A673 (cell line): ENCODE measurements around the gene NPTN. TPM values are rescaled to one million over a fixed set of nuclear protein-coding genes. Genes with fewer than 3 reads are reported as not detected.
"Not testable (repeated sequence)": the region's sequence is repeated elsewhere in the genome, so short reads cannot be mapped to it uniquely, and the experiment has no call there.

ENCODE experiments used
- BruUV-seq: library from RNA; stranded (reverse); fragments of 400-500 nt; replicated peaks from 2 replicates; lab custom pipeline; 2021; lab: Mats Ljungman, UMichigan
- CTCF ChIA-PET: fragments of 300-600 bp; sonication (Branson Sonifier 250); formaldehyde crosslinking; loops from one replicate; lab custom pipeline; 2022; ENCODE audit warnings: antibody characterized with exemption; lab: Charles Lee
- POLR2A ChIA-PET: fragments of 300-600 bp; sonication (Branson Sonifier 250); formaldehyde crosslinking; loops from one replicate; lab custom pipeline; 2022; ENCODE audit warnings: antibody characterized with exemption; ENCODE audit not compliant: low non-redundant PET; lab: Charles Lee
- DNase-seq: peaks from one replicate; pipeline ENCODE4 v3.0.0-alpha.2; 2015; ENCODE audit warnings: low spot score
- H3K27ac ChIP-seq: fragments of 200-600 bp; sonication (generic); 2 replicates; pipeline ENCODE4 v1.5.1; 2016; ENCODE audit warnings: mixed run types, low read depth, mild to moderate bottlenecking, mixed read lengths, antibody characterized with exemption, low read length; ENCODE audit not compliant: poor library complexity, severe bottlenecking
- H3K27me3 ChIP-seq: fragments of 200-600 bp; sonication (generic); replicated peaks from 2 replicates; pipeline ENCODE4 v1.6.1; 2017; ENCODE audit warnings: mixed run types, low read depth, mild to moderate bottlenecking, mixed read lengths, antibody characterized with exemption, low read length; ENCODE audit not compliant: insufficient read depth, poor library complexity
- H3K36me3 ChIP-seq: fragments of 200-600 bp; sonication (generic); 2 replicates; pipeline ENCODE4 v1.6.1; 2016; ENCODE audit warnings: mixed run types, mild to moderate bottlenecking, mixed read lengths, antibody characterized with exemption, low read length; ENCODE audit not compliant: insufficient read depth, poor library complexity, severe bottlenecking
- H3K4me1 ChIP-seq: fragments of 200-600 bp; sonication (generic); 2 replicates; pipeline ENCODE4 v1.6.1; 2017; ENCODE audit warnings: mixed run types, mild to moderate bottlenecking, mixed read lengths, antibody characterized with exemption, low read length; ENCODE audit not compliant: insufficient read depth, poor library complexity, severe bottlenecking
- H3K4me3 ChIP-seq: fragments of 200-600 bp; sonication (generic); 2 replicates; pipeline ENCODE4 v1.5.1; 2016; ENCODE audit warnings: low read depth, mixed run types, mild to moderate bottlenecking, mixed read lengths, low read length; ENCODE audit not compliant: poor library complexity, severe bottlenecking
- H3K9me3 ChIP-seq: fragments of 200-600 bp; sonication (generic); 2 replicates; pipeline ENCODE4 v1.6.1; 2016; ENCODE audit warnings: mixed run types, low read depth, mild to moderate bottlenecking, mixed read lengths, antibody characterized with exemption, low read length; ENCODE audit not compliant: poor library complexity, severe bottlenecking
- EZH2 ChIP-seq: fragments of 200-600 bp; sonication (generic); IDR thresholded peaks from 2 replicates; pipeline ENCODE4 v1.6.1; 2017; ENCODE audit warnings: borderline replicate concordance, low read depth, mild to moderate bottlenecking, mixed read lengths, antibody characterized with exemption, low read length; ENCODE audit not compliant: poor library complexity, severe bottlenecking
- intact Hi-C: fragments of 100-400 bp; cut with micrococcal nuclease; formaldehyde crosslinking; loops from one replicate; pipeline ENCODE4 v1.10.0; 2022; ENCODE audit not compliant: unreplicated experiment
- total RNA-seq: library from RNA; stranded (reverse); gene quantifications from 2 replicates; pipeline ENCODE4 v1.2.3, GENCODE V29; 2021
- TF ChIP-seq, protein P1 (sequence below): fragments of 300-800, 200-600 bp; sonication (generic); conservative IDR thresholded peaks from 2 replicates; pipeline ENCODE4 v1.5.1; 2017; ENCODE audit warnings: low read depth, mild to moderate bottlenecking, antibody characterized with exemption, low read length, moderate library complexity, mixed read lengths

Gene NPTN
- total RNA-seq, 1 experiment from 2014 or later = 101 TPM

DNA sequence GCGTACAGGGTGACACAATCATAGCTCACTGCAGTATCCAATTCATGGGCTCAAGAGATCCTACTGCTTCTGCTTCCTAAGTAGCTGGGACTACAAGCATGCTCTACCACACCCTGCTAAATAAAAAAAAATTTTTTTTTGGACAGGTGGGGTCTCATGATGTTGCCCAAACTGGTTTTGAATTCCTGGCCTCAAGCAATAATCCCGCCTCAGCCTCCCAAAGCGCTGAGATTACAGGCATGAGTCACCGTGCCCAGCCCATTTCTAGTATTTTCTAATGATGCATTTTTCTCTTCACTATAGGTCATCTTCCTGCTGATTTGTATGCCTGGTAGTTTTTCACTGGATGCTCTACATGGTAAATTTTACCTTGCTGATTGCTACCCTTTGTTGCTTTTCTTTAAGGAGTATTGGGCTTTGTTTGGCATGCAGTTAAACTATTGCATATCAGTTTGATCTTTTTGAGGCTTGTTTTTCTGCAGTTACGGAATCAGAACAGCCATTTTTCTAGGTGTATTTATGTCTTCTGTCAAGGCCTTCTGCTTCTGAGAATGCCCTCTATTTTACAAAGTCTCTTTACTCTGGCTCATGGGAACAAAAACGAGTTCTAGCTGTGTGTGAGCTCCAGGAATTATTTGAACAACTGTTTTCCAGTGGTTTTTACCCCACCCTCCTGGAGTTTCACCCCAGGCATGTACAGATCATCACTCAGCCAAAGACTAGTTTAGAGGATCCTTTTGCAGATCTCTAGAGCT is 14.2 kb upstream of the NPTN start:
- intact Hi-C loops = no loop called here
- H3K36me3 ChIP-seq = no peaks in the 10 kb centered on the region
- TF ChIP-seq, protein P1, sequence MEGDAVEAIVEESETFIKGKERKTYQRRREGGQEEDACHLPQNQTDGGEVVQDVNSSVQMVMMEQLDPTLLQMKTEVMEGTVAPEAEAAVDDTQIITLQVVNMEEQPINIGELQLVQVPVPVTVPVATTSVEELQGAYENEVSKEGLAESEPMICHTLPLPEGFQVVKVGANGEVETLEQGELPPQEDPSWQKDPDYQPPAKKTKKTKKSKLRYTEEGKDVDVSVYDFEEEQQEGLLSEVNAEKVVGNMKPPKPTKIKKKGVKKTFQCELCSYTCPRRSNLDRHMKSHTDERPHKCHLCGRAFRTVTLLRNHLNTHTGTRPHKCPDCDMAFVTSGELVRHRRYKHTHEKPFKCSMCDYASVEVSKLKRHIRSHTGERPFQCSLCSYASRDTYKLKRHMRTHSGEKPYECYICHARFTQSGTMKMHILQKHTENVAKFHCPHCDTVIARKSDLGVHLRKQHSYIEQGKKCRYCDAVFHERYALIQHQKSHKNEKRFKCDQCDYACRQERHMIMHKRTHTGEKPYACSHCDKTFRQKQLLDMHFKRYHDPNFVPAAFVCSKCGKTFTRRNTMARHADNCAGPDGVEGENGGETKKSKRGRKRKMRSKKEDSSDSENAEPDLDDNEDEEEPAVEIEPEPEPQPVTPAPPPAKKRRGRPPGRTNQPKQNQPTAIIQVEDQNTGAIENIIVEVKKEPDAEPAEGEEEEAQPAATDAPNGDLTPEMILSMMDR = no peak
- no peak for TF ChIP-seq EZH2
- no peaks in the 10 kb centered on the region for H3K27me3 ChIP-seq
- H3K9me3 ChIP-seq = no peaks in the 10 kb centered on the region
- POLR2A ChIA-PET = interaction anchor here (0.9 kb wide), 1 partner anchor 35 kb away, joined by 3 read pairs; no protein-coding TSS in a partner anchor
- no TSS peak for BruUV-seq
- CTCF ChIA-PET = interaction anchor here (0.7 kb wide), 1 partner anchor 31 kb away, joined by 6 read pairs; no protein-coding TSS in a partner anchor
- no peak for DNase-seq
- no peak overlapping the region for H3K27ac ChIP-seq
- no peak overlapping the region for H3K4me3 ChIP-seq
- H3K4me1 ChIP-seq = no peaks in the 10 kb centered on the region

DNA sequence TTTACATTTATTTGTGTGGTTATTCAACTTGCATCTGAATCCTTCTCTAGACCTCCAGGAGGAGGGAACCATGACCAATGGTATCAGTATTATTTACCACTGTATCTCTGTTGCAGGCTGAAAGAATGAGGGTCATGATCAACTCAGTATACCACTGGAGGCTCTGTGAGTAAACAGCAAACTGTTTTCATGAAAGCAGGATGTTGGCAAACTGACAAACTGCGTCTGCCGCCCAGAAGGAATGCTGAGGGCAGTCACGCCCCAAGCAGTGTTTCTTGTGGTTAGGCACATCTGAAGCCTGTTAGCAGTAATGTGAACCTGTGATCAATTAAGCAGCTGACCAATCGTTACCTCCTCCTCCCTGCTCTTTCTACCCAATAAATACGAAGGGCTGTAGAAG is 6.3 kb upstream of the NPTN start:
- H3K4me3 ChIP-seq, H3K9me3 ChIP-seq, H3K27me3 ChIP-seq, intact Hi-C loops, H3K4me1 ChIP-seq, BruUV-seq, CTCF ChIA-PET, H3K27ac ChIP-seq, H3K36me3 ChIP-seq, POLR2A ChIA-PET, DNase-seq: not testable (repeated sequence)

- H3K27me3 ChIP-seq = no peaks in the 10 kb centered on the region
- no TSS peak for BruUV-seq
- no peak overlapping the region for H3K4me3 ChIP-seq
- POLR2A ChIA-PET = no interaction called here
- no peak for DNase-seq
- no peaks in the 10 kb centered on the region for H3K36me3 ChIP-seq
- H3K9me3 ChIP-seq = no peaks in the 10 kb centered on the region
- TF ChIP-seq, protein P1 = no peak
- no peak for TF ChIP-seq EZH2
- CTCF ChIA-PET = interaction anchor here (4.1 kb wide), 1 partner anchor 78 kb away, joined by 55 read pairs; no protein-coding TSS in a partner anchor
- intact Hi-C loops = no loop called here
- H3K4me1 ChIP-seq = peaks cover 6% of the 10 kb centered on the region
- H3K27ac ChIP-seq = no peak overlapping the region
Observed at GRCh38 chr15:73637527-73637926, 4.3 kb upstream of the NPTN start.
